HUES48 (cell line): Measurements from ENCODE around the gene DYTN.

Experiments
- H3K27ac ChIP-seq: one replicate; pipeline ENCODE4 v1.7.0; 2013; ENCODE audit warnings: low read depth, low read length, inconsistent platforms
- H3K27me3 ChIP-seq: 2 replicates; pipeline ENCODE4 v1.6.1; 2013; ENCODE audit warnings: mild to moderate bottlenecking, low read length; ENCODE audit not compliant: control insufficient read depth, insufficient read depth
- H3K36me3 ChIP-seq: 2 replicates; pipeline ENCODE4 v1.6.1; 2013; ENCODE audit warnings: low read length; ENCODE audit not compliant: control insufficient read depth, insufficient read depth
- H3K4me1 ChIP-seq: 2 replicates; pipeline ENCODE4 v1.6.1; 2013; ENCODE audit warnings: mild to moderate bottlenecking, low read length; ENCODE audit not compliant: control insufficient read depth, insufficient read depth
- H3K4me3 ChIP-seq: 2 replicates; pipeline ENCODE4 v1.5.1; 2013; ENCODE audit warnings: mild to moderate bottlenecking, low read depth, low read length
- H3K9ac ChIP-seq: 2 replicates; pipeline ENCODE4 v1.6.1; 2013; ENCODE audit warnings: mild to moderate bottlenecking, low read depth, low read length, moderate library complexity
- H3K9me3 ChIP-seq: 2 replicates; pipeline ENCODE4 v1.6.1; 2013; ENCODE audit warnings: low read length; ENCODE audit not compliant: control insufficient read depth, insufficient read depth

DYTN gene

DNA sequence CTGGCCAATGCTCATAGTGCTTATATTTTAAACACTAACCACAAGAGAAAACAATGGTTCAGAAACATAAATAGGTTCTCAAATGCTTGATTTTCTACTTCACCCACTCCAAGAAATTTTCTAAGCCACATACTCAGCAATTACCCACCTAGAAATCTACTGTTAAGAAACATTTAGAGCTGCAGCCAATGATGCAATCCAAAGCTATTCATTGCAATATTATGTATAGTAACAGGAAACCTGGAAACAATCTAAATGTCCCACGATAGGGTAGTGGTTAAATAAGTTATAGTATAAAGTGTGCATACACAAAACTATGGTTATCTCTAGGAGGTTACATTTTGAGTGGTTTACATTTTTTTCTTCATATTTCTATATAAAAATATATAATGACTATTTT is 70.2 kb downstream of the DYTN start:
- Histone ChIP-seq H3K27me3 (peaks cover 18% of the 10 kb centered on the region), H3K4me3 (no peak overlapping the region), H3K9me3 (no peaks in the 10 kb centered on the region), H3K4me1 (no peaks in the 10 kb centered on the region), H3K27ac (no peak overlapping the region), H3K36me3 (no peaks in the 10 kb centered on the region), H3K9ac (no peak overlapping the region)

DNA sequence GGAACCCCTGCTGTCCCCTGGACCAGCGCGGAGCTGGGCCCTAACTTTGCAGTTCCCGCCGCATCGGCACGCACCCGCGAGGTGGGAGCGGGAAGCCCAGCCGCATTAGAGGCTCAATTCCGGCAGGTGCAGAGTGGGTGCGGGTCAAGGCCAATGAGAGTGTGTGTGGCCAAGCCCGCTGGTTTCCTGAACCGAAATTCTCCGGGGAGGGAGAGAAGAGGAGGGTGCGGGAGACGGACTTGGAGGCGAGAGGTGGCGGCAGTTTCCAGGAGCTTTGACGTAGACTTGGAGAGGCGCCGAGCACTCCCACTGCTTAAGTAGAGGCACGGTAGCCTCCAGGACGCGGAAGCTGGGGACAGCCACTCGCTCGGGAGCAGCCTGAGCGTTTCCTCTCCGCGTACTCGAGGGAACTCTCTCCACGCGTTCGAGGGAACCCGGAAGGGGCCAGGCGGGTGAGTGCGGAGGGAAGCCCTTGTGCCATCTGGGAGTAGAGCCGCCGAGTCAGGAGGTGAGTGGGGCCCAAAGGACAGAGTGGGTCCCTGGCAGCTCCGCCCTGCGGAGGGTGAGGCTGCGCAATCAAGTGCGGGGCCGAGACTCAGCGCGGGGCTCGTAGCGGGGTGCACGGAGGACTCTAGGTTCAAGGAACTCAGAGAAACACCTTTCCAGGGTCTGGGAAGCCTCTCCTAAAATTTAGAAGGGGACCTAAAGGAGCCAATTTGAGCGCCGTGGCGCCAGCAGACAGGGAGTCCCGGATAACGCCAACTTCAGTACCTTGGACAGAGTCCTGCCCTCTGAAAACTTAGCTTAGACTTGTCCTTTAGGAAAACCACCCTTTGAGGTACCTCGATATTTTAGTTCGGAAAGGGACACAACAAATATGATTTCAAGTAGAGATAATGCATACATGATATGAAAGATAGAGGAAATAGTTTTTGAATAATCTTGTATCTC is 75.8 kb downstream of the DYTN start, which contains the start of gene FAM237A:
Gene FAM237A, plus strand, starts transcription at position 413 of the 951 bp plus-strand sequence. CDS start 1,750 bp downstream, outside the sequence.
- Histone ChIP-seq H3K36me3 (no peaks in the 10 kb centered on the region), H3K9me3 (no peaks in the 10 kb centered on the region), H3K9ac (no peak within 1 kb of the TSS), H3K27ac (no peak within 1 kb of the TSS), H3K4me1 (peaks cover 5% of the 10 kb centered on the region; the same call in 1 of the 2 replicates), H3K4me3 (peak within 1 kb of the TSS; percentile 73), H3K27me3 (peaks cover 67% of the 10 kb centered on the region)

DNA sequence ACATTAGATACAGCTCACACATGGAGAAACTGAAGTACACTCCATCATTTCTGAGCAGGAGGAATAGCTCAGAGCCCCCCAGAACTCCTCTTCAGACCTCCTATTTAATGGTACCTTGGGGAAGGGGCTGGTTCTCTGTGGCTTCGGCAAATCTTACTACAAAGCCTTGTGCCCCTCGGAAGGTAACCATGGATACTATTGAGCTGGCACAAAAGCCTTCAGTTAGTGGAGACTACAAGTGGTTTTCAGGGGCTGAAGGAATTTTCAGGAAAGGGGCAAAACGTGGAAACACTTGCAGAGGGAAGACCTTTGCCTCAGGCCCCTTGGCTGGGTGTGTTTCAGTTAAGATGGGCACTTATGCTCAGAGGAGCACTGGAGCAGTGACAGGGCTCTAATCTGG is 77.0 kb downstream of the DYTN start:
- no peak overlapping the region for H3K4me3 ChIP-seq
- H3K36me3 ChIP-seq = no peaks in the 10 kb centered on the region
- H3K27ac ChIP-seq = no peak overlapping the region
- no peak overlapping the region for H3K9ac ChIP-seq
- no peaks in the 10 kb centered on the region for H3K9me3 ChIP-seq
- peaks cover 5% of the 10 kb centered on the region; the same call in 1 of the 2 replicates for H3K4me1 ChIP-seq
- H3K27me3 ChIP-seq = peaks cover 67% of the 10 kb centered on the region

DNA sequence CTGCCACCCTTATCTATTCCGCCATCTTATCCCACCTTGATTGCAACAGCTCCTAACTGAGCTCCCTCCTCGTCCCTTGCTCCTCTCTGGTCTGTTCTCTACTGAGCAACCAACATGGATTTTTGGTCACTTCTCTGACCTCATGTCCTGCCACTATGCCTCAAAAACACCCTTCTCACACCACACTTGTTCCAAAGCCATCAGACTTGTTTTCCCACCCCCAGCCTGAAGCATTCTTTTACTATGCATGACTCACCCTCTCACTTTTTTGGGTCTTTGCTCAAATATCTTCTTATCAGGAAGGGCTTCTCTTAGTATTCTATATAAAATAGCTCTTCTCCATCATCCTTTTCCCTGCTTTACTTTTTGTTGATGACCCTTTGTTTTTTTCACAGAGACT is 78.6 kb downstream of the DYTN start:
- Histone ChIP-seq H3K27me3 (peaks cover 66% of the 10 kb centered on the region), H3K36me3 (no peaks in the 10 kb centered on the region), H3K4me1 (peaks cover 5% of the 10 kb centered on the region; the same call in 1 of the 2 replicates), H3K4me3 (no peak overlapping the region), H3K9ac (no peak overlapping the region), H3K27ac (no peak overlapping the region), H3K9me3 (no peaks in the 10 kb centered on the region)

DNA sequence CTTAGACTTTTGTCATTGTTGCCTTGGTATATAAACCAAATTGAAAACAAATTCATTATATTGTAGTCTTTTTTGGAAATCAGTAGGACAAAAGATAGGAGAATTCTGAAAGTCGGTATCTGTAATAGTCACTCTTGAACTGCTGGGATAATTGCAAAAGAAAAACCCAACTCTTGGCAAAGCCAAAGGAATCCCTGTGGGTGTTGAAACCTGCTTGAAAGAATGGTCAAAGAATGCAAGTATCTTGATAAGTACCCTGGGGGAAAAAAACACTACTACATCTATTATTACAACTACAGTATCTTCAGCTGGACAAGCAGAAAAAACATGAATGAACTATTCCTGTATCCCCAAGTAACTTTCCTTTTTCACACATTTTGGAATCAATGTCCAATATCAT is 83.2 kb downstream of the DYTN start:
- Histone ChIP-seq H3K27me3 (peaks cover 19% of the 10 kb centered on the region), H3K27ac (no peak overlapping the region), H3K36me3 (no peaks in the 10 kb centered on the region), H3K4me1 (no peaks in the 10 kb centered on the region), H3K4me3 (no peak overlapping the region), H3K9me3 (no peaks in the 10 kb centered on the region), H3K9ac (no peak overlapping the region)

DNA sequence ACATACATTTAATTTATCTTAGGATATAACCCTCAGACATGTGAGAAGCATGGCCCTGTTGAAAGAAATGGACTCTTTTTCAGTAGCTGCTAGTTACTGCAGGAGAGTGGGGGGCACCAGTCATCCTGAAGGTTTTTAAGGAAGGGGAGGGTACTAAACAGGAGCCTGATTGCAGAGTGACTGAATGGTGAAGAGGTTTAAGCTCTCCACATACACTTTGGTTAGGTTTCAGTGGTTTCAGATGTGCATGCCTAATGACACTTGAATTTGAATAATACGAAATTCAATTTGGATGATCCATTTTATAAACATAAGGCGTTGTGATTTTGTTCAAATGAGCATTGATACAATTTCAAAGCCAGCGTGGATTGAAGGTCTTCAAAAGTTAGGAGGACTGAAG is 86.9 kb downstream of the DYTN start:
- Histone ChIP-seq H3K4me3 (no peak overlapping the region), H3K27ac (no peak overlapping the region), H3K4me1 (no peaks in the 10 kb centered on the region; the same call in 1 of the 2 replicates), H3K9me3 (no peaks in the 10 kb centered on the region), H3K27me3 (no peaks in the 10 kb centered on the region), H3K36me3 (no peaks in the 10 kb centered on the region), H3K9ac (no peak overlapping the region)

DNA sequence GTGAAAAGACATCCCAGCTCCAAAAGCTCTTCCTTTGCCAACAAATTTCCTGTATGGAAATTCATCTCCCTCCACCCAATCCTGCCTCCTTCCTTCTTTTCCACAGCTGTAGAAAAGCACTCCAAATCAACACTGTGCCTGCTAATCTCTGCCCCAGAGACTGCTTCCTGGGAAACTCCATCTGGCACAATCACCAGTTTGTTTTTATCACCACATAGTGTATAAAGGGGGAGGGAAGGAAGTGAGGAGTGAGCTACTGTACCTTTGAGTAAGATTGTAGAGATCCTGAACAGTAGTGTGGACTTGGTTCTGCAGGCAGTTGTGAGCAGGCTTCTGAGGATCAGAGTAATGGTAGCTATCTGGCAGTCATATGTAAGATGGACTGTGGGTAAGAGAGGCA is 90.6 kb downstream of the DYTN start:
- Histone ChIP-seq H3K4me1 (peaks cover 4% of the 10 kb centered on the region; the same call in 1 of the 2 replicates), H3K9ac (no peak overlapping the region), H3K4me3 (no peak overlapping the region), H3K36me3 (no peaks in the 10 kb centered on the region), H3K9me3 (no peaks in the 10 kb centered on the region), H3K27ac (no peak overlapping the region), H3K27me3 (no peaks in the 10 kb centered on the region)

DNA sequence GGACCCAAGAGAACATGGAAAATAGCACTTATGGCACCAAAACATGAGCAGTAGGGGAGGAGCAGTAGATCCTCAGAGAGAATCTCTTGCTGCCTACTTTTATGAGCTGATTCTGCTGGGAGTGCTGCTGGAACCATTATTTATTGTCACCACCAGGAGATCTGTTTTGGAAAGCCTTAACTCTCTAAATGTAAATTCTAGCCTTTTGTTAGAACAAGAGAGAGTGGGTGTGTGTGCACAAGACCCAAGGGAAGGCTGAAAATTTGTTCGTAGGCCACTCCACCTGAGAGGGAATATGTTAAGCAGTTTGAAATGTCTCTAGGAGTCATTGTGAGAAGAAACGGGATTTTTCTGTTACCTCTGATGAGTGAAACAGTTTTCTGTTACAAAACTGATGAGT is 92.1 kb downstream of the DYTN start:
- Histone ChIP-seq H3K27ac (no peak overlapping the region), H3K9me3 (no peaks in the 10 kb centered on the region), H3K27me3 (no peaks in the 10 kb centered on the region), H3K4me3 (no peak overlapping the region), H3K4me1 (peaks cover 4% of the 10 kb centered on the region; the same call in 1 of the 2 replicates), H3K9ac (no peak overlapping the region), H3K36me3 (no peaks in the 10 kb centered on the region)

DNA sequence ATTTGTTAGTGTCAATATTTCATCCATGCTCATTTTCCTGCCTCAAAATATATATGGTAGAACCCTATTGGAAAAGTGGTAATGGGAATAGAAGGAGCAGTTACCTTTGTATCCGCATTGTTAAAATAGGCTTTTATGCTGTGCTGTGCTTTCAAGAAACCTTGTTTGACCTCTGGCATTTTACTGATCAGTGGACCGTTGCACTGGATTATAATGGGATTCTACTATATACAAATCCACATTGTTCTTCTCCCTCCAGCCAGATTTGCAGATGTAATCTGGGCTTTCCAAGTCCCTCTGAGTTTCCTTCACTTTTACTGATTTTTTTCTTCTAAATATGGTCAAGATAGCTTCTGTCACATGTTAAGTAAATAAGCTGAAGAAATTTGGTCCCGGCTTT is 99.2 kb downstream of the DYTN start:
- Histone ChIP-seq H3K27ac (no peak overlapping the region), H3K4me1 (no peaks in the 10 kb centered on the region), H3K9ac (no peak overlapping the region), H3K36me3 (no peaks in the 10 kb centered on the region), H3K9me3 (no peaks in the 10 kb centered on the region), H3K4me3 (no peak overlapping the region), H3K27me3 (no peaks in the 10 kb centered on the region)

DNA sequence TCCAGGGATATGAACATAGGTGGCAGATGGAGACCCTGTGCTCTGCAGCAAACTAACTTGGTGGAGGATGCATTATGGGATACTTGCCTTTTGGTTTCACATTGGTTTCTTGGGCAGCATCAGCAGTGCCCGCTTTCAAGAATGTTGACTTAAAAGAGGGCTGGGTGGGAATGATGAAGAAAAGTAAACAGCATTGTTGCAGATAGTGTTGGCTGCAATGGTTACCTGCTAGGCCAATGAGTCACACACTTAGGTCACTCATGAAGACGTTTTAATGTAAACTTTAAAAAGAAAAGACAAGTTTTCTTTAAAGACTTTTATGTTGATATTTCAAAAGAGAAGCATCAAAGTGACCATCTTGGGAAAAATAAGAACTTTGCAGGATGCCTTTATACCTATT is 102.0 kb downstream of the DYTN start:
- Histone ChIP-seq H3K4me3 (no peak overlapping the region), H3K36me3 (no peaks in the 10 kb centered on the region), H3K9ac (no peak overlapping the region), H3K9me3 (no peaks in the 10 kb centered on the region), H3K27me3 (no peaks in the 10 kb centered on the region), H3K27ac (no peak overlapping the region), H3K4me1 (peaks cover 6% of the 10 kb centered on the region; the same call in 1 of the 2 replicates)

DNA sequence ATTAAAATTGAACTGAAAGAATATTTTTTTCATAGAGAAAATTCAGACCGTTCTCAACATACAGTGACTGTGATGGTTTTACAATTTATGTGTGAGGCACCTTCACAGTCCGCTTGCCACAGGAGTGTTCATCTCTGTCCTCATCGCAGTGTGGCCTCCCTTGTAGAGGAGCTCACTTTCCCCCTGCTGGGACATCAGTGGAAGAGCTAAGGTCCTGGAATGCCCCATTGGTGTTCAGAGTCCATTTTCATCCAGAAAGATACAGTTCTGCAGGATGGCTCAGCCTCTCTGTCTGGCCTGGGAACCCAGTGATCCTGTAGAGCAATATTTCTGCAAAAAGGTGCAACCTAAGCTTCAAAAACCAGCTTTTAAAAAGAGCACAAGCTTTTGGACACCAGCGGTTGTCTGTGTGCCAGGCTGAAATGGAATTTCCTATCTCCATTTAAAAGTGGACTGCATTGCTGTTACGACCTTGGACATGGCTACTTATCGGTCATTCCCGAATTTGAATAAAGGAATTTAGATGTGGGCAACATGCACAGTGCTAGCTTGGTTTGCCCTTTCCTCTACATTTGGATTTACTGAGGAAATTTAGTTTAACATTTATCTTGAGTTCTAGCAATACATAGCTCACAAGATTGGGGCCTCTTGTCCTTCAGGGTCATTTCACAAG is 102.6 kb downstream of the DYTN start:
- no peaks in the 10 kb centered on the region for H3K27me3 ChIP-seq
- H3K9ac ChIP-seq = no peak overlapping the region
- no peaks in the 10 kb centered on the region for H3K9me3 ChIP-seq
- no peaks in the 10 kb centered on the region for H3K36me3 ChIP-seq
- H3K4me3 ChIP-seq = no peak overlapping the region
- peaks cover 6% of the 10 kb centered on the region; the same call in 1 of the 2 replicates for H3K4me1 ChIP-seq
- H3K27ac ChIP-seq = no peak overlapping the region
